ENCODE data around the gene WDR90. TPM values are rescaled to one million over a fixed set of nuclear protein-coding genes. Genes with fewer than 3 reads are reported as not detected.
A peak's percentile ranks its signal among the peaks of the same experiment; 100 is the strongest.

WDR90 gene
- 5.9 to 9.2 TPM (median 8.2 TPM) in 3 replicates for polyA plus RNA-seq
- 1.7 TPM for polyA plus RNA-seq (2011; ENCODE audit: low read depth)
- polyA plus RNA-seq (2011; cell fraction: cytosol; rRNA removed): 0.96 and 2.7 TPM in 2 replicates
- polyA plus RNA-seq (2011; cell fraction: nucleus; rRNA removed): 40.1 and 49.6 TPM in 2 replicates
- 8.4 and 10.3 TPM in 2 replicates for polyA plus RNA-seq (2012; ENCODE audit: low replicate concordance)
- polyA minus RNA-seq: 5.4 to 10.3 TPM (median 6.6 TPM) in 3 replicates
- 10.2 TPM for polyA minus RNA-seq (2011; cell fraction: cytosol; rRNA and poly(A)+ RNA removed)
- 13.1 and 17.9 TPM in 2 replicates for polyA minus RNA-seq (2011; cell fraction: nucleus; rRNA and poly(A)+ RNA removed)

DNA sequence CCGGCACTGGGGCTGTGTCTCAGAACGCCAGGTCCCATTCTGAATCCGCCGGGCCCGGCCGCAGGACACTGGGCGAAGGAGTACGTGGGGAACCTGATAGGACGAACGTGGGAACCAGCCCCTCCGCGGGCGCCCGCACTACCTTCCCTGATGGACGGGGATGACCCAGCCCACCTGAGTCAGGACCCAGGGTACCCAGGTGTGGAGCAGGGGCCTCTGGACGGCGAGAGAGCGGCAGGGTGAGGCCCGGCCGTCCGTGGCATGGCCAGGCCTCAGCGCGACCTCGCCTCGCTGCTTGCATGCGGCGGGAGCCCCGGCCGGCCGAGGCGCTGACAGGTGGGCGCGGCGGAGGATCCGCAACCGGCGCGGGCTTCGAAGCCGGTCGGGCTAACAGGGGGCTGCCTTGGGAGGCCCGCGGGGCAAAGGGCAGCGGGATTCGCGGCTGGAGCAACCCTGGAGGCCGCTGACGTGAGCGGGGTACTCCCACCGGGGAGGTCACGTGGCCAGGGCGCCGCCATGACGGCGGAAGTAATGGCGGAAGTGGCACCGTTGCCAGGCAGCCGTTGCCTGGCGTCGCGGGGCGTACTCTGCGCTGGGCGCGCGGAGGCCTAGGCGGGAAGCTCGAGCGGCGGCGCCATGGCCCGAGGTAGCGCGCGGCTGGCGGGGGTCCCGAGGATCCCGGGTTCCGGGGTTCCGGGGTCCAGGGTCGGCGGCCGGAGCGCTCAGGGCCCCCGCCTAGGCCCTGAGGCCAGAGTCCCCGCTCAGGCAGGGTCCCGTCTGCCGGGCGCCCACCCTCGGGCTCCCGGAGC is at the start of gene WDR90:
Gene WDR90 (plus strand): TSS at position 585 of the 809 bp plus-strand sequence. CDS start 52 bp downstream, at position 637.
- H3K36me3 ChIP-seq (ENCODE audit: control insufficient read depth in 2 of 2, extremely low read depth in 1 of 2, insufficient read depth in 2 of 2, low read length in 2 of 2): peaks cover 6 to 7% of the 10 kb centered on the region in 2 experiments
- H3K4me3 ChIP-seq (ENCODE audit: control insufficient read depth in 2 of 3, extremely low read depth in 1 of 3, insufficient read depth in 2 of 3, low read depth in 1 of 3, low read length in 3 of 3): peak within 1 kb of the TSS; percentile 44 to 82 (median 78)
- dilution Hi-C loops (cut with MboI; ENCODE audit: extremely low pct_ligation_motif_present, low sequenced_read_pairs): no loop called here
- TF ChIP-seq, protein P1, sequence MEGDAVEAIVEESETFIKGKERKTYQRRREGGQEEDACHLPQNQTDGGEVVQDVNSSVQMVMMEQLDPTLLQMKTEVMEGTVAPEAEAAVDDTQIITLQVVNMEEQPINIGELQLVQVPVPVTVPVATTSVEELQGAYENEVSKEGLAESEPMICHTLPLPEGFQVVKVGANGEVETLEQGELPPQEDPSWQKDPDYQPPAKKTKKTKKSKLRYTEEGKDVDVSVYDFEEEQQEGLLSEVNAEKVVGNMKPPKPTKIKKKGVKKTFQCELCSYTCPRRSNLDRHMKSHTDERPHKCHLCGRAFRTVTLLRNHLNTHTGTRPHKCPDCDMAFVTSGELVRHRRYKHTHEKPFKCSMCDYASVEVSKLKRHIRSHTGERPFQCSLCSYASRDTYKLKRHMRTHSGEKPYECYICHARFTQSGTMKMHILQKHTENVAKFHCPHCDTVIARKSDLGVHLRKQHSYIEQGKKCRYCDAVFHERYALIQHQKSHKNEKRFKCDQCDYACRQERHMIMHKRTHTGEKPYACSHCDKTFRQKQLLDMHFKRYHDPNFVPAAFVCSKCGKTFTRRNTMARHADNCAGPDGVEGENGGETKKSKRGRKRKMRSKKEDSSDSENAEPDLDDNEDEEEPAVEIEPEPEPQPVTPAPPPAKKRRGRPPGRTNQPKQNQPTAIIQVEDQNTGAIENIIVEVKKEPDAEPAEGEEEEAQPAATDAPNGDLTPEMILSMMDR (optimal IDR thresholded peaks at IDR 0.05 in 1 of 3, IDR thresholded peaks at IDR 0.05 in 1 of 3, conservative IDR thresholded peaks at IDR 0.05 in 1 of 3; ENCODE audit: extremely low read depth in 1 of 3, insufficient read depth in 2 of 3, low read length in 3 of 3): no peak
- no peak for TF ChIP-seq EZH2 (IDR thresholded peaks at IDR 0.05; ENCODE audit: low read length)
- peak; percentile 23 for DNase-seq (ENCODE audit: low read depth, low spot score)
- H2AFZ ChIP-seq (ENCODE audit: control insufficient read depth, low read length): peak within 1 kb of the TSS; percentile 49
- H3K9me3 ChIP-seq (ENCODE audit: control insufficient read depth, low read depth, low read length): no peaks in the 10 kb centered on the region
- no peaks in the 10 kb centered on the region for H3K27me3 ChIP-seq (ENCODE audit: control insufficient read depth, extremely low read depth, insufficient read depth, low read length)
- H3K9ac ChIP-seq (ENCODE audit: control insufficient read depth, extremely low read depth, insufficient read depth, low read length): peak within 1 kb of the TSS; percentile 78
- H3K79me2 ChIP-seq (ENCODE audit: control insufficient read depth, insufficient read depth, low read length): peaks cover 6% of the 10 kb centered on the region
- peak within 1 kb of the TSS; percentile 81 for H3K27ac ChIP-seq (ENCODE audit: control insufficient read depth, insufficient read depth, low read length)
- no peak for FAIRE-seq
- peak within 1 kb of the TSS; percentile 92 for H3K4me2 ChIP-seq (ENCODE audit: control insufficient read depth, extremely low read depth, insufficient read depth, low read depth, low read length)
- H3K9me1 ChIP-seq (ENCODE audit: control insufficient read depth, extremely low read depth, insufficient read depth, low read length): no peaks in the 10 kb centered on the region
- no peaks in the 10 kb centered on the region for H4K20me1 ChIP-seq (ENCODE audit: control insufficient read depth, extremely low read depth, insufficient read depth, low read length)
- H3K4me1 ChIP-seq (ENCODE audit: control insufficient read depth, extremely low read depth, insufficient read depth, low read length): peaks cover 11% of the 10 kb centered on the region

DNA sequence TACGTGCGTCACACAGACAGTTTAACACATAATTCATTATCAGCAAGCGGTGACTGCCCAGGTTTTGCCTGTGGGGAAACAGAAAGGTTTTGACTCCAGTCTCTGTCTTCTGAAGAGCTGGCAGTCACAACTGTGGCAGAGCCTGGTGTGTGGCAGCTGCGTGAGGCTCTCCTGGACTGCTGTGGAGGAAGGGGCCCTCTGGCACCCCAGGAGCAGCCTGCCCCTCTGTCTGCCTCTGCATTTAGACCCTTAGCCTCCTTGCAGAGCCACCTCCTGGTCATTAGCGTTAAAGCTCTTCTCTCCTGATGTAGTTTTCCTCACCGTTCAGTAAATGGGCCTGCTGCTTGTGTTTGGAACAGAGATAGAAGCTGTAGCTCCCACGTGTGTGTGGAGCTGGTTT is 48.4 kb upstream of the WDR90 start:
- H3K27me3 ChIP-seq (ENCODE audit: control insufficient read depth, extremely low read depth, insufficient read depth, low read length): no peaks in the 10 kb centered on the region
- no peak overlapping the region for H2AFZ ChIP-seq (ENCODE audit: control insufficient read depth, low read length)
- DNase-seq (ENCODE audit: low read depth, low spot score): no peak
- no peak for FAIRE-seq
- H3K4me2 ChIP-seq (ENCODE audit: control insufficient read depth, extremely low read depth, insufficient read depth, low read depth, low read length): no peak overlapping the region
- no peak overlapping the region for H3K4me3 ChIP-seq (ENCODE audit: control insufficient read depth in 2 of 3, extremely low read depth in 1 of 3, insufficient read depth in 2 of 3, low read depth in 1 of 3, low read length in 3 of 3)
- peaks cover 32% of the 10 kb centered on the region for H3K79me2 ChIP-seq (ENCODE audit: control insufficient read depth, insufficient read depth, low read length)
- no peak overlapping the region for H3K27ac ChIP-seq (ENCODE audit: control insufficient read depth, insufficient read depth, low read length)
- H3K9ac ChIP-seq (ENCODE audit: control insufficient read depth, extremely low read depth, insufficient read depth, low read length): no peak overlapping the region
- dilution Hi-C loops (cut with MboI; ENCODE audit: extremely low pct_ligation_motif_present, low sequenced_read_pairs): no loop called here
- no peaks in the 10 kb centered on the region for H3K9me3 ChIP-seq (ENCODE audit: control insufficient read depth, low read depth, low read length)
- TF ChIP-seq EZH2 (IDR thresholded peaks at IDR 0.05; ENCODE audit: low read length): no peak
- TF ChIP-seq, protein P1 (optimal IDR thresholded peaks at IDR 0.05 in 1 of 3, IDR thresholded peaks at IDR 0.05 in 1 of 3, conservative IDR thresholded peaks at IDR 0.05 in 1 of 3; ENCODE audit: extremely low read depth in 1 of 3, insufficient read depth in 2 of 3, low read length in 3 of 3): peak; percentile 29 to 43 (median 37)
- peaks cover 9% of the 10 kb centered on the region for H4K20me1 ChIP-seq (ENCODE audit: control insufficient read depth, extremely low read depth, insufficient read depth, low read length)
- H3K9me1 ChIP-seq (ENCODE audit: control insufficient read depth, extremely low read depth, insufficient read depth, low read length): no peaks in the 10 kb centered on the region
- peaks cover 5% of the 10 kb centered on the region for H3K4me1 ChIP-seq (ENCODE audit: control insufficient read depth, extremely low read depth, insufficient read depth, low read length)
- H3K36me3 ChIP-seq (ENCODE audit: control insufficient read depth in 2 of 2, extremely low read depth in 1 of 2, insufficient read depth in 2 of 2, low read length in 2 of 2): peaks cover 3 to 4% of the 10 kb centered on the region in 2 experiments

Data from keratinocyte (primary cell).